Activated CD8-positive, alpha-beta memory T cell treated with anti-CD3 and anti-CD28 coated beads, Interleukin-2, amount 50 U/mL, for 1 hour (primary cell): Measurements from ENCODE around the gene HOXC12.

Source experiments
- DNase-seq: peaks from one replicate; pipeline ENCODE4 v3.0.0-alpha.2; 2020; ENCODE audit errors: extremely low read depth

Gene HOXC12

DNA sequence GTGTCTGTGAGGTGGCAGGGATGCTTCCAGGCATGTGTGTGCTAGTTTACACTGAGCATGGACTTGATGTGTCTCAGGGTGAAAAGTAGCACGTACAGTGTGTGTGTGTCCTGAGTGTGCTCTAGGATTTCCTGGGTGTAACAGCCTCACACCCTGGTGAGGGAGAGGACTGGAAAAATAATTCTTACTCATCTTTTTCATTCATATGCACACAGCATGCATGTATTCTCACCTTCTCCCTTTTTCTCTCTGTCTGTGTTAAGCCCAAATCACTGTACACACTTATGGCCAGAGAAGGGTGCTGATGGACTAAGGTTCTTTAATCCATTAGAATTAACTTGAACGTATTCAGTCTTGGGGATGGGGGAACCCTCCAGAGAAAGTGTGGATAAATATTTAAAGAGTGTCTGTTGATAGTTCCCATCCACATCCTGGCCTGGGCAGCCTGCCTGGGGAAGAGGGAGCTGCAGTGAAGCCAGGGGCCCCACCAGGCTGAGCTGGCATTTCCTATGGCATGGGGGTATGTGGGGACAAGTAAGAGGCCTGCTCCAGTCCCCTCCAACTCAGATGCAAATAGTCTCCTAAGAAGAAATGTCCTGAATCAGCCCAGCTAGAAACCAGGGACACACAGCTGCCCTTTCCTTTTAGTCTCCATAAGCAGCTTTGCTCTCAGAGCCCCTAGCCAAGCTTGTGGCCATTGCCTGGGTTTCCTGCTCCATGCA lies 53.0 kb downstream of the HOXC12 start:
- DNase-seq: no peak

GRCh38 chr12:54008260-54008552 lies 53.5 kb downstream of the HOXC12 start:
- DNase-seq: no peak
